ENCODE data around the gene PHYHIPL. TPM values are rescaled to one million over a fixed set of nuclear protein-coding genes. Genes with fewer than 3 reads are reported as not detected.

Gene PHYHIPL
- total RNA-seq, 1 experiment from 2014 or later: not detected

DNA sequence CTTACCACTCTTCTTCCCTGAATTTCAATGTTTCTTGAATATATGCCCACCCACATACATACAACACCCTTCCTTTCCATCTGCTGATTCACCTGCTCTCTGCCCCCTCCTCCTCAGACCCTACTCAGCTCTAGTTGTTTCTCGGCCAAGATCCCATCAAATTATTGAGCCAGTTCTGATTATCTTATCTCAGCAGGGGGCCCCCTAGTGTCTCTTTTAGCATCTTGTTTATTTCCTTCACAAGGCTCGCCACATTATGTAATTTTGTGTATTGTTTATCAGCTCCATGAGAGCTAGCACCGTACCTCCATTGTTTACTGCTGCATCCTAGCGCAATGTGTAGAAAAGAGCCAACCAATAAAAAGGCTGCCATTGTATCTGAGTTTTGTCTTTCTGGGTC is 114.0 kb downstream of the PHYHIPL start:
- no peak for DNase-seq (ENCODE audit: low spot score)

Other genes with a start within 250 kb of the PHYHIPL start
- 0.22 TPM in 1 of 2 replicates, not detected in the other for gene FAM13C, start 185.9 kb downstream of the PHYHIPL start, total RNA-seq (2014; rRNA removed; shearing (Covaris generic))

Data from A172 (cell line).